ENCODE data around the gene PLD4.
"Not testable (repeated sequence)": the region's sequence is repeated elsewhere in the genome, so short reads cannot be mapped to it uniquely, and the experiment has no call there.

PLD4 gene

GRCh38 chr14:104886690-104887622 is 37.7 kb upstream of the PLD4 start:
- H3K9me3 ChIP-seq (ENCODE audit: control insufficient read depth in 2 of 2, low read length in 2 of 2): no peaks in the 10 kb centered on the region
- peaks cover 9 to 18% of the 10 kb centered on the region in 2 donors for H3K36me3 ChIP-seq (ENCODE audit: control insufficient read depth in 2 of 2, insufficient read depth in 2 of 2, low read length in 2 of 2)
- no peaks in the 10 kb centered on the region for H3K27me3 ChIP-seq (ENCODE audit: control insufficient read depth in 2 of 2, insufficient read depth in 2 of 2, low read length in 2 of 2)
- H3K4me1 ChIP-seq (ENCODE audit: control insufficient read depth in 2 of 2, insufficient read depth in 2 of 2, low read length in 2 of 2): peaks cover 0 to 3% of the 10 kb centered on the region in 2 donors
- H3K9ac ChIP-seq (ENCODE audit: low read depth in 1 of 2, low read length in 2 of 2): no peak overlapping the region
- H3K4me3 ChIP-seq (ENCODE audit: low read length in 2 of 2): no peak overlapping the region
- H3K27ac ChIP-seq (ENCODE audit: low read depth in 2 of 2, low read length in 2 of 2): no peak overlapping the region

- H3K9ac ChIP-seq (ENCODE audit: low read depth in 1 of 2, low read length in 2 of 2): no peak overlapping the region
- no peaks in the 10 kb centered on the region for H3K4me1 ChIP-seq (ENCODE audit: control insufficient read depth in 2 of 2, insufficient read depth in 2 of 2, low read length in 2 of 2)
- H3K36me3 ChIP-seq (ENCODE audit: control insufficient read depth in 2 of 2, insufficient read depth in 2 of 2, low read length in 2 of 2): peaks cover 9 to 18% of the 10 kb centered on the region in 2 donors
- H3K27ac ChIP-seq (ENCODE audit: low read depth in 2 of 2, low read length in 2 of 2): no peak overlapping the region
- no peaks in the 10 kb centered on the region for H3K27me3 ChIP-seq (ENCODE audit: control insufficient read depth in 2 of 2, insufficient read depth in 2 of 2, low read length in 2 of 2)
- no peak overlapping the region for H3K4me3 ChIP-seq (ENCODE audit: low read length in 2 of 2)
- no peaks in the 10 kb centered on the region for H3K9me3 ChIP-seq (ENCODE audit: control insufficient read depth in 2 of 2, low read length in 2 of 2)
Observed at GRCh38 chr14:104887623-104888488, 36.8 kb upstream of the PLD4 start.

- no peaks in the 10 kb centered on the region for H3K9me3 ChIP-seq (ENCODE audit: control insufficient read depth in 2 of 2, low read length in 2 of 2)
- H3K36me3 ChIP-seq (ENCODE audit: control insufficient read depth in 2 of 2, insufficient read depth in 2 of 2, low read length in 2 of 2): peaks cover 7 to 12% of the 10 kb centered on the region in 2 donors
- H3K4me3 ChIP-seq (ENCODE audit: low read length in 2 of 2): no peak overlapping the region
- no peak overlapping the region for H3K27ac ChIP-seq (ENCODE audit: low read depth in 2 of 2, low read length in 2 of 2)
- H3K27me3 ChIP-seq (ENCODE audit: control insufficient read depth in 2 of 2, insufficient read depth in 2 of 2, low read length in 2 of 2): no peaks in the 10 kb centered on the region
- no peak overlapping the region for H3K9ac ChIP-seq (ENCODE audit: low read depth in 1 of 2, low read length in 2 of 2)
- H3K4me1 ChIP-seq (ENCODE audit: control insufficient read depth in 2 of 2, insufficient read depth in 2 of 2, low read length in 2 of 2): no peaks in the 10 kb centered on the region
Observed at GRCh38 chr14:104888489-104889374, 35.9 kb upstream of the PLD4 start.

GRCh38 chr14:104889375-104889757 is 35.3 kb upstream of the PLD4 start:
- Histone ChIP-seq H3K9ac (ENCODE audit: low read depth in 1 of 2, low read length in 2 of 2) (no peak overlapping the region), H3K4me1 (ENCODE audit: control insufficient read depth in 2 of 2, insufficient read depth in 2 of 2, low read length in 2 of 2) (no peaks in the 10 kb centered on the region), H3K27ac (ENCODE audit: low read depth in 2 of 2, low read length in 2 of 2) (no peak overlapping the region), H3K4me3 (ENCODE audit: low read length in 2 of 2) (no peak overlapping the region), H3K36me3 (ENCODE audit: control insufficient read depth in 2 of 2, insufficient read depth in 2 of 2, low read length in 2 of 2) (peaks cover 12% of the 10 kb centered on the region in 2 donors), H3K27me3 (ENCODE audit: control insufficient read depth in 2 of 2, insufficient read depth in 2 of 2, low read length in 2 of 2) (no peaks in the 10 kb centered on the region), H3K9me3 (ENCODE audit: control insufficient read depth in 2 of 2, low read length in 2 of 2) (no peaks in the 10 kb centered on the region)

GRCh38 chr14:104890292-104890691 is 34.4 kb upstream of the PLD4 start:
- H3K27me3 ChIP-seq (ENCODE audit: control insufficient read depth in 2 of 2, insufficient read depth in 2 of 2, low read length in 2 of 2); H3K4me1 ChIP-seq (ENCODE audit: control insufficient read depth in 2 of 2, insufficient read depth in 2 of 2, low read length in 2 of 2); H3K9ac ChIP-seq (ENCODE audit: low read depth in 1 of 2, low read length in 2 of 2); H3K4me3 ChIP-seq (ENCODE audit: low read length in 2 of 2); H3K9me3 ChIP-seq (ENCODE audit: control insufficient read depth in 2 of 2, low read length in 2 of 2); H3K27ac ChIP-seq (ENCODE audit: low read depth in 2 of 2, low read length in 2 of 2): not testable (repeated sequence)
- H3K36me3 ChIP-seq (ENCODE audit: control insufficient read depth in 2 of 2, insufficient read depth in 2 of 2, low read length in 2 of 2): peaks cover 12% of the 10 kb centered on the region in 2 donors

- Histone ChIP-seq H3K4me3 (ENCODE audit: low read length in 2 of 2) (no peak overlapping the region), H3K27me3 (ENCODE audit: control insufficient read depth in 2 of 2, insufficient read depth in 2 of 2, low read length in 2 of 2) (no peaks in the 10 kb centered on the region), H3K9ac (ENCODE audit: low read depth in 1 of 2, low read length in 2 of 2) (no peak overlapping the region), H3K9me3 (ENCODE audit: control insufficient read depth in 2 of 2, low read length in 2 of 2) (no peaks in the 10 kb centered on the region), H3K27ac (ENCODE audit: low read depth in 2 of 2, low read length in 2 of 2) (no peak overlapping the region), H3K36me3 (ENCODE audit: control insufficient read depth in 2 of 2, insufficient read depth in 2 of 2, low read length in 2 of 2) (peaks cover 9 to 12% of the 10 kb centered on the region in 2 donors), H3K4me1 (ENCODE audit: control insufficient read depth in 2 of 2, insufficient read depth in 2 of 2, low read length in 2 of 2) (no peaks in the 10 kb centered on the region)
Observed at GRCh38 chr14:104891121-104891551, 33.5 kb upstream of the PLD4 start.

- H3K4me1 ChIP-seq (ENCODE audit: control insufficient read depth in 2 of 2, insufficient read depth in 2 of 2, low read length in 2 of 2): no peaks in the 10 kb centered on the region
- no peaks in the 10 kb centered on the region for H3K27me3 ChIP-seq (ENCODE audit: control insufficient read depth in 2 of 2, insufficient read depth in 2 of 2, low read length in 2 of 2)
- no peak overlapping the region for H3K9ac ChIP-seq (ENCODE audit: low read depth in 1 of 2, low read length in 2 of 2)
- H3K9me3 ChIP-seq (ENCODE audit: control insufficient read depth in 2 of 2, low read length in 2 of 2): no peaks in the 10 kb centered on the region
- H3K27ac ChIP-seq (ENCODE audit: low read depth in 2 of 2, low read length in 2 of 2): no peak overlapping the region
- H3K36me3 ChIP-seq (ENCODE audit: control insufficient read depth in 2 of 2, insufficient read depth in 2 of 2, low read length in 2 of 2): peaks cover 7 to 9% of the 10 kb centered on the region in 2 donors
- no peak overlapping the region for H3K4me3 ChIP-seq (ENCODE audit: low read length in 2 of 2)
Observed at GRCh38 chr14:104891664-104892530, 32.8 kb upstream of the PLD4 start.

- H3K9ac ChIP-seq (ENCODE audit: low read depth in 1 of 2, low read length in 2 of 2): no peak overlapping the region
- H3K4me3 ChIP-seq (ENCODE audit: low read length in 2 of 2): no peak overlapping the region
- H3K9me3 ChIP-seq (ENCODE audit: control insufficient read depth in 2 of 2, low read length in 2 of 2): no peaks in the 10 kb centered on the region
- H3K36me3 ChIP-seq (ENCODE audit: control insufficient read depth in 2 of 2, insufficient read depth in 2 of 2, low read length in 2 of 2): peaks cover 4 to 9% of the 10 kb centered on the region in 2 donors
- H3K4me1 ChIP-seq (ENCODE audit: control insufficient read depth in 2 of 2, insufficient read depth in 2 of 2, low read length in 2 of 2): no peaks in the 10 kb centered on the region
- no peaks in the 10 kb centered on the region for H3K27me3 ChIP-seq (ENCODE audit: control insufficient read depth in 2 of 2, insufficient read depth in 2 of 2, low read length in 2 of 2)
- H3K27ac ChIP-seq (ENCODE audit: low read depth in 2 of 2, low read length in 2 of 2): no peak overlapping the region
Observed at GRCh38 chr14:104892531-104893434, 31.9 kb upstream of the PLD4 start.
